Measurements from ENCODE around the gene TSPAN11.

TSPAN11 gene

GRCh38 chr12:31003861-31004640 is 77.5 kb downstream of the TSPAN11 start:
- DNase-seq: peak in 1 of 2 donors; percentile 34
- intact Hi-C loops (cut with DNase I; ENCODE audit: low total_unique reads): no loop called here
- TF ChIP-seq, protein P1, sequence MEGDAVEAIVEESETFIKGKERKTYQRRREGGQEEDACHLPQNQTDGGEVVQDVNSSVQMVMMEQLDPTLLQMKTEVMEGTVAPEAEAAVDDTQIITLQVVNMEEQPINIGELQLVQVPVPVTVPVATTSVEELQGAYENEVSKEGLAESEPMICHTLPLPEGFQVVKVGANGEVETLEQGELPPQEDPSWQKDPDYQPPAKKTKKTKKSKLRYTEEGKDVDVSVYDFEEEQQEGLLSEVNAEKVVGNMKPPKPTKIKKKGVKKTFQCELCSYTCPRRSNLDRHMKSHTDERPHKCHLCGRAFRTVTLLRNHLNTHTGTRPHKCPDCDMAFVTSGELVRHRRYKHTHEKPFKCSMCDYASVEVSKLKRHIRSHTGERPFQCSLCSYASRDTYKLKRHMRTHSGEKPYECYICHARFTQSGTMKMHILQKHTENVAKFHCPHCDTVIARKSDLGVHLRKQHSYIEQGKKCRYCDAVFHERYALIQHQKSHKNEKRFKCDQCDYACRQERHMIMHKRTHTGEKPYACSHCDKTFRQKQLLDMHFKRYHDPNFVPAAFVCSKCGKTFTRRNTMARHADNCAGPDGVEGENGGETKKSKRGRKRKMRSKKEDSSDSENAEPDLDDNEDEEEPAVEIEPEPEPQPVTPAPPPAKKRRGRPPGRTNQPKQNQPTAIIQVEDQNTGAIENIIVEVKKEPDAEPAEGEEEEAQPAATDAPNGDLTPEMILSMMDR (IDR thresholded peaks at IDR 0.05): no peak
- no peaks in the 10 kb centered on the region for H3K9me3 ChIP-seq
- H3K4me1 ChIP-seq: no peaks in the 10 kb centered on the region
- H3K36me3 ChIP-seq: no peaks in the 10 kb centered on the region
- H3K27me3 ChIP-seq: no peaks in the 10 kb centered on the region
- H3K27ac ChIP-seq: no peak overlapping the region
- no peak overlapping the region for H3K4me3 ChIP-seq

GRCh38 chr12:31004666-31005065 is 78.1 kb downstream of the TSPAN11 start:
- TF ChIP-seq, protein P1 (IDR thresholded peaks at IDR 0.05): no peak
- Histone ChIP-seq H3K9me3 (no peaks in the 10 kb centered on the region), H3K27me3 (no peaks in the 10 kb centered on the region), H3K4me1 (no peaks in the 10 kb centered on the region), H3K4me3 (no peak overlapping the region), H3K36me3 (no peaks in the 10 kb centered on the region), H3K27ac (no peak overlapping the region)
- intact Hi-C loops (cut with DNase I; ENCODE audit: low total_unique reads): no loop called here
- DNase-seq: peak in 1 of 2 donors; percentile 33

DNA sequence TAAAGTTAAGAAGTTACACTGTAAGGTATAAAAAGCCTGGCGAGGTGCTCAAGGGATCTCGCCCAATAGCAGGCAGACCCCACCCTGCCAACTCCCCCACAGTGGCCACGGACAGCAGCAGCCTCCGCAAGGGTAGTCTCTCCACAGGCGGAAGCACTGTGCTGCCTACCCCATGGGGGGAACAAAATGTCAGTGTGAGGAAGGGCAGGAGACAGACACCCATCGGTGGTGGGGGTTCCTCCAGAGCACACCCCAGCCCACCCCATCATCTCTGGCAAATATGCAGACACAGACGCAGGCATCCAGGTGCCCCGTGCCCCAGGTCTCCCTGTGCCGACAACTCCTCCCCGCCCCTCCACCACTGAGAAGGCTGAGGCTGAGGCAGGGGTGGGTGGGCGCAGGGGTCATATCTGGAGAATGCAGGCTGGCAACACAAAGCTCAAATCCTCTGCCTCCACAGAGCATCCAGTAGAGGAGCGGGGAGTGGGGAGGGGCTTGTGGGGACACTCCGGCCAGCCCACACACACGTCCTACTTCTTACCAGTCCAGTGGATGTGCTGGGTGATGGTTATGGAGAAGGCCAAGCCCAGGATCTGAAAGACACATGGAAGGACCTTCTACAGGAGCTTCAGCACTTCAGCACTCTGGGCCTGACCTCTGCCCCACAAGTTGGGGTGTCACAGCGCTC is 78.9 kb downstream of the TSPAN11 start:
- DNase-seq: peak in 1 of 2 donors; percentile 45
- H3K27me3 ChIP-seq: no peaks in the 10 kb centered on the region
- H3K27ac ChIP-seq: no peak overlapping the region
- H3K9me3 ChIP-seq: no peaks in the 10 kb centered on the region
- TF ChIP-seq, protein P1 (IDR thresholded peaks at IDR 0.05): no peak
- no peaks in the 10 kb centered on the region for H3K36me3 ChIP-seq
- intact Hi-C loops (cut with DNase I; ENCODE audit: low total_unique reads): no loop called here
- H3K4me3 ChIP-seq: no peak overlapping the region
- no peaks in the 10 kb centered on the region for H3K4me1 ChIP-seq

GRCh38 chr12:31005944-31006361 is 79.4 kb downstream of the TSPAN11 start:
- DNase-seq: peak in 1 of 2 donors; percentile 63
- intact Hi-C loops (cut with DNase I; ENCODE audit: low total_unique reads): no loop called here
- TF ChIP-seq, protein P1 (IDR thresholded peaks at IDR 0.05): no peak

DNA sequence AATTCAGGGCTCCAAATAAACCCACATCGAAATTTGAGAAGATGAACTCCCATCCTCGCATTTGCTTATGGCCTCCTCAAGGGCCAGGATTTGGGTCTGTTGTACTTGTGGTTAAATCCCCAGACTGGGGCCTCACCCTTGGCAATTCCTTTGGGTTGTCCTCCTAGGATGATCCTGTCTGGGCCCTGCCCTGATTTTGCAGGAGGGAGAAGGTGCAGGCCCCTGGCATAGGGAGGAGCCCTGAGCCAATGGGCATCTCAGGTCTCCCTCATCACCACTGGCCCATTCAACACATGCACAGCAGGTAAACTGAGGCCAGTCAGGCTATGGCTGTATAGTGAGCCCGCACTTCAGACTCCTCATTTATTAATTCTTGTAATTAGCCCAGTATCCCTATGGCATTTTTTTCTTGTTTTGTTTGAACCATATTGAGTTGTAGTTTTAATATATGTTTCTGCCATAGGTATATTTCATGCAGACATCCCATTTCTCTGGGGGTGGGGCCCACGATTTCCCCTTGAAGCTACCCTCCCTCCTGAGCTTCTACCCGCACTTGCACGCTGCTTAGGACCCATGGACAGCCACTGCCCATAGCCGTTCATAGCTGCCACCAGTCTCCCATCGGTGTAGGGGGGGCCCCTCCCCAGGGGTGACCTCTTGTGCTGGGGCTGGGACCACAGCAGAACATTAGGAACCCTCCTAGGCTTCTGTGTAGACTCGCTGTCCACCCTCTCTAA is 80.0 kb downstream of the TSPAN11 start:
- H3K4me1 ChIP-seq: no peaks in the 10 kb centered on the region
- no peaks in the 10 kb centered on the region for H3K36me3 ChIP-seq
- H3K27me3 ChIP-seq: no peaks in the 10 kb centered on the region
- H3K4me3 ChIP-seq: no peak overlapping the region
- H3K9me3 ChIP-seq: no peaks in the 10 kb centered on the region
- peak in 1 of 2 donors; percentile 60 for DNase-seq
- no peak overlapping the region for H3K27ac ChIP-seq
- intact Hi-C loops (cut with DNase I; ENCODE audit: low total_unique reads): no loop called here
- TF ChIP-seq, protein P1 (IDR thresholded peaks at IDR 0.05): no peak

More at GRCh38 chr12:31005944-31006361, 79.4 kb downstream of the TSPAN11 start:
- Histone ChIP-seq H3K36me3 (no peaks in the 10 kb centered on the region), H3K27me3 (no peaks in the 10 kb centered on the region), H3K27ac (no peak overlapping the region), H3K4me1 (no peaks in the 10 kb centered on the region), H3K4me3 (no peak overlapping the region), H3K9me3 (no peaks in the 10 kb centered on the region)
